ENCODE measurements around the gene NACC2.

NACC2 gene

DNA sequence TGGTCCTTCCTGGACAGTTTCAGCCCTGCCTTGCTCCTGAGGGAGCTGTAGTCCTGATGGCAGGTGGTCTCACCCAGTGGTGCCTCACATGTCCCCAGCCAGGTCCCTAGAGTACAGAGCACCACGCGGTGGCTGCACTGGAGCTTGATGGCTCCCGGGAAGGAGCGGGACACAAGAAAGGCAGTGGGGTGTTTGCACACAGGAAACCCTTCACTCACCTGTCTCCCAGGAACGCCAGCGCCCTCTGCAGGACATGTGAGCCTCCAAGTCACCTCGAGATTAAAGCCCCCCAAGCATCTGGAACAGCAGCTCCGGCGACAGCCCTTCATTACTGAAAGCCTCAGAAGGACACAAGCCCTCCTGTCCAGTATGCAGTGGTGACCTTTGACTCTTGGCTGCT lies 43.5 kb upstream of the NACC2 start:
- peaks cover 96% of the 10 kb centered on the region for H3K27me3 ChIP-seq (ENCODE audit: insufficient read depth, low read depth)
- TF ChIP-seq, protein P1, sequence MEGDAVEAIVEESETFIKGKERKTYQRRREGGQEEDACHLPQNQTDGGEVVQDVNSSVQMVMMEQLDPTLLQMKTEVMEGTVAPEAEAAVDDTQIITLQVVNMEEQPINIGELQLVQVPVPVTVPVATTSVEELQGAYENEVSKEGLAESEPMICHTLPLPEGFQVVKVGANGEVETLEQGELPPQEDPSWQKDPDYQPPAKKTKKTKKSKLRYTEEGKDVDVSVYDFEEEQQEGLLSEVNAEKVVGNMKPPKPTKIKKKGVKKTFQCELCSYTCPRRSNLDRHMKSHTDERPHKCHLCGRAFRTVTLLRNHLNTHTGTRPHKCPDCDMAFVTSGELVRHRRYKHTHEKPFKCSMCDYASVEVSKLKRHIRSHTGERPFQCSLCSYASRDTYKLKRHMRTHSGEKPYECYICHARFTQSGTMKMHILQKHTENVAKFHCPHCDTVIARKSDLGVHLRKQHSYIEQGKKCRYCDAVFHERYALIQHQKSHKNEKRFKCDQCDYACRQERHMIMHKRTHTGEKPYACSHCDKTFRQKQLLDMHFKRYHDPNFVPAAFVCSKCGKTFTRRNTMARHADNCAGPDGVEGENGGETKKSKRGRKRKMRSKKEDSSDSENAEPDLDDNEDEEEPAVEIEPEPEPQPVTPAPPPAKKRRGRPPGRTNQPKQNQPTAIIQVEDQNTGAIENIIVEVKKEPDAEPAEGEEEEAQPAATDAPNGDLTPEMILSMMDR (conservative IDR thresholded peaks at IDR 0.05; ENCODE audit: low read depth, low read length) = peak; percentile 30; the same call in 1 of the 2 replicates
- no peaks in the 10 kb centered on the region for H3K36me3 ChIP-seq (ENCODE audit: insufficient read depth)
- H3K4me2 ChIP-seq = no peak overlapping the region
- no peak overlapping the region for H3K27ac ChIP-seq
- no peak overlapping the region for H3K9ac ChIP-seq
- H3K4me3 ChIP-seq (IDR thresholded peaks at IDR 0.05; ENCODE audit: insufficient read depth, low read depth, low read length) = no peak overlapping the region
- no peaks in the 10 kb centered on the region for H3K4me1 ChIP-seq (ENCODE audit: low read depth, poor library complexity, severe bottlenecking)
- H3K79me2 ChIP-seq (ENCODE audit: insufficient read depth, low read depth) = no peaks in the 10 kb centered on the region
- no peaks in the 10 kb centered on the region for H4K20me1 ChIP-seq (ENCODE audit: insufficient read depth)
- no peak overlapping the region for H2AFZ ChIP-seq (ENCODE audit: low read depth)

DNA sequence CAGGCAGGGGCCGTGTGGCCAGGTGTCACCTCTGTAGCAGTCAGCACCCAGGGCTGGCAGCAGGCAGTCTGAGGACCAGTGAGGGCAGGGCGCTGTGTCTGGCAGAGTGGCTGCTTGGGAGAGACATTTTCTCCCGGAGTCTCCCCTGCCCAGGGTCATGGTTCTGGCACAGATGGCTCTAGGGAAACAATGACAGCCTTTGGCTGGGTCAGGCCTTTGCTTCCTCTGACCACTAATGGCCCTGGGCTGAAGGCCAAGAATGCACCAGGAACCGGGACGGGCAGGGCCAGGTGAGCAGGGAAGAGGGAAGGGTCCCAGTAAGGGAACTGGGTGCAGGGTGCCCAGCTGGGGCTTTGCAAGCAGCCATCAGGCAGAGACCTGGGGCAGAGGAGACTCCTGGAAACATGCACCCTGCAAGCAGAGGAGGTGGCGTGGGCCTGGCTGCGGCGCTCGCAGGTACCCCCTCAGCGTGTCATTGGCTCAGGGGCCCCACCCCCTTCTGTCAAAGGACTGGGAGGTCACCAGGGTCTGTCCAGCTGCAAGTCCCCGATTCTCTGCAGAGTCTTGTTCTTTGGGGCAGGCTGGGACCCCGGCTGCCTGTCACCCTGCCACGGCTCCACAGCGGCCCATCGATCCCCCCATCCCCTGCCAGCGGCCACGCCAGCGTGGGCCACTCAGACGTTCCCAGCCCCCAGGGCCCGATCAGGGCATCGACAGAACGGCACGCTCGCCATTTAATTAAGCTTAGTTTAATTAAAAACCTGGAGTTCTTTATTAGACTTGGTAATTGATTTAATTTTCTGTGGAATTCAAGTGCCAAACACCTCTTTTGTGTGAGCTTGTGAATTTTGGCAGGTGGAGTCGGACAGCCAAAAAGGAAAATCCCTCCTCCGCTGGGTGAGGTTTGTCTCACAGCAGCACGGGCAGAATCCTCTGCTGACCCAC lies 42.5 kb upstream of the NACC2 start:
- Histone ChIP-seq H3K9ac (no peak overlapping the region), H3K36me3 (ENCODE audit: insufficient read depth) (no peaks in the 10 kb centered on the region), H3K4me2 (no peak overlapping the region), H3K4me3 (IDR thresholded peaks at IDR 0.05; ENCODE audit: insufficient read depth, low read depth, low read length) (no peak overlapping the region), H3K27ac (no peak overlapping the region), H2AFZ (ENCODE audit: low read depth) (no peak overlapping the region), H4K20me1 (ENCODE audit: insufficient read depth) (no peaks in the 10 kb centered on the region), H3K27me3 (ENCODE audit: insufficient read depth, low read depth) (peaks cover 90% of the 10 kb centered on the region), H3K4me1 (ENCODE audit: low read depth, poor library complexity, severe bottlenecking) (no peaks in the 10 kb centered on the region), H3K79me2 (ENCODE audit: insufficient read depth, low read depth) (no peaks in the 10 kb centered on the region)
- TF ChIP-seq, protein P1 (conservative IDR thresholded peaks at IDR 0.05; ENCODE audit: low read depth, low read length) = no peak

DNA sequence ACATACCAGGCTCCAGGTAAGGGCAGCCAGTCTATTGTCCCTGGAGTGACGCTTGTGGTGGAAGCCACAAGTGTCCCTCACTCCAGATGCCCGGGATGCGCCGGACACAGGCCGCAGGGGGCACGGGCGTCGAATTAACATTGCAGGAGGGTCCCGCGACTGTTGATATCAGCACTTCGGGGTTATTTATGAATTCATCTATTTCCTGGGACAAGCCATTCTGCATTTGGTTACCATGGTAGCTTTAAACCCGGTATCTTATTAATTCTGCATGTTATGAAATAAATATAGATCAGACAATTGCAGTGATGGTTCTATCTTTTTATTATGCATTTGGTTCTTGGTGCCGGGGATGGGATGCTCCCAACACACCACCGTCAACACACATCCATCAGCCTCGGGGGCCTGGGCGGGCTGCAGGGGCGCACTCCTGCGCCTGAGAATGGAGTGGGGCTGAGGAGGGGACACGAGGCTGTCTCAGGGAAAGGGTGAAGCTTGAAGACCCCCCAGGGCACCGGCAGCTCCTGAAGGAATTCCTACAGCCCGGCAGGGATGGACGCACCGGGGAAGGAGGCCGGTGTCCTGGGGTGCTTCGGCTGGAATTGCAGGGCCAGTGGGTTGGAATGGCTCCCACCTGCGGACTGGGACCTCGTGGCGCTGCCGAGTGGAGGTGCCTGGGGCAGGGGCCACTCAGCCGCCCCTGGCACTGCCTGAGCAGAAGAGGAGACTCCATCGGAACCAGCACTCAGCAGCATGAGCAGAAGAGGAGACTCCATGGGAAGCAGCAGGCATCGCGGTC lies 41.2 kb upstream of the NACC2 start:
- Histone ChIP-seq H3K27ac (no peak overlapping the region), H3K9ac (no peak overlapping the region), H3K4me3 (IDR thresholded peaks at IDR 0.05; ENCODE audit: insufficient read depth, low read depth, low read length) (no peak overlapping the region), H3K4me1 (ENCODE audit: low read depth, poor library complexity, severe bottlenecking) (no peaks in the 10 kb centered on the region), H3K79me2 (ENCODE audit: insufficient read depth, low read depth) (no peaks in the 10 kb centered on the region), H3K4me2 (no peak overlapping the region), H4K20me1 (ENCODE audit: insufficient read depth) (no peaks in the 10 kb centered on the region), H3K27me3 (ENCODE audit: insufficient read depth, low read depth) (peaks cover 86% of the 10 kb centered on the region), H2AFZ (ENCODE audit: low read depth) (no peak overlapping the region), H3K36me3 (ENCODE audit: insufficient read depth) (no peaks in the 10 kb centered on the region)
- TF ChIP-seq, protein P1 (conservative IDR thresholded peaks at IDR 0.05; ENCODE audit: low read depth, low read length) = no peak

DNA sequence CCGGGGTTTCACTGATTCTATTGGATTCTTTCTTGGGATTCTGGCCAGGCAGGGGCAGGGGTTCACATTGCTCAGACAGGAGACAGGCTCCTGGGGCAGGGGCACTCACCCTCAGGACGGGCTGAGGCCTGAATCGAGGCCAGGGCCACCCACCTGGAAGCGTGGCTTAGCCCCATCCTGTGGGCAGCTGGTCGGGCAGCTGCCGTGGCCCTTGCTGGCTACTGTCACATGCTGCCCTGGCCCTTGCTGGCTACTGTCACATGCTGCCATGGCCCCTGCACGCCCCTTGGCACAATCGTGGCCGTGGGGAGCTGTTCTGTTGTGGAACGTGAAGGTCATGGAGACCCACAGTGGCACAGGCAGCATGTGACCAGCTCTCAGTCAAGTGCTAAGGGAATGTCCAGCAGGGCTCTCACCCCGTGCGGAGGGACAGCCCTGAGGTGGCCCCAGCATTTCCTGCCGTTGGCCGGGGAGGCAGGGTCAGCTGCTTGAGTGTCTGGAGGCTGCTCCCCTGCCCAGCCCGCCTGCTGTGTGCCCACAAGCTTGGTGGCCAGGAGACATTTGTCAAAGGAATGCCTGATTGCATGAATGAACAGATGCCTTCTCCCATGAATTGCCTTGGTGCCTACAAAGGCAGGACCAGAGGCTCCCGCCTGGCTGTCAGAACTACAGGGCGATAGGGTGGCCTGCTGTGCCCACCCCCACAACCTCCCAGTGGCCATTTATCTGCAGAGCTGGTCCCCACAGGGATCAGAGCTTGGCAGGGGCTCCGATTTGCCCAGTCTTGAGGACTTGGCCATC lies 40.4 kb upstream of the NACC2 start:
- no peaks in the 10 kb centered on the region for H3K36me3 ChIP-seq (ENCODE audit: insufficient read depth)
- no peak overlapping the region for H3K27ac ChIP-seq
- H3K79me2 ChIP-seq (ENCODE audit: insufficient read depth, low read depth) = no peaks in the 10 kb centered on the region
- H2AFZ ChIP-seq (ENCODE audit: low read depth) = no peak overlapping the region
- H3K4me2 ChIP-seq = no peak overlapping the region
- H3K4me3 ChIP-seq (IDR thresholded peaks at IDR 0.05; ENCODE audit: insufficient read depth, low read depth, low read length) = no peak overlapping the region
- H3K9ac ChIP-seq = no peak overlapping the region
- H4K20me1 ChIP-seq (ENCODE audit: insufficient read depth) = no peaks in the 10 kb centered on the region
- peaks cover 85% of the 10 kb centered on the region for H3K27me3 ChIP-seq (ENCODE audit: insufficient read depth, low read depth)
- H3K4me1 ChIP-seq (ENCODE audit: low read depth, poor library complexity, severe bottlenecking) = no peaks in the 10 kb centered on the region
- TF ChIP-seq, protein P1 (conservative IDR thresholded peaks at IDR 0.05; ENCODE audit: low read depth, low read length) = no peak

Data from KMS-11 (cell line).